Testis (tissue), 2 donors: ENCODE data around the gene ABCG1.

Source experiments
- CTCF ChIP-seq, 3 experiments: fragments of 450-650 bp in 2 of 3; fragments of 200-600 bp in 1 of 3; sonication (generic) in 1 of 3; IDR thresholded peaks; one replicate each; pipeline ENCODE4 v1.5.1; 2016 to 2019; ENCODE audit warnings: antibody characterized with exemption in 3 of 3, mild to moderate bottlenecking in 2 of 3, moderate library complexity in 1 of 3
- POLR2A ChIP-seq: fragments of 450-650 bp; IDR thresholded peaks from one replicate; pipeline ENCODE4 v1.6.1; 2017; ENCODE audit warnings: antibody characterized with exemption, mild to moderate bottlenecking, moderate library complexity

DNA sequence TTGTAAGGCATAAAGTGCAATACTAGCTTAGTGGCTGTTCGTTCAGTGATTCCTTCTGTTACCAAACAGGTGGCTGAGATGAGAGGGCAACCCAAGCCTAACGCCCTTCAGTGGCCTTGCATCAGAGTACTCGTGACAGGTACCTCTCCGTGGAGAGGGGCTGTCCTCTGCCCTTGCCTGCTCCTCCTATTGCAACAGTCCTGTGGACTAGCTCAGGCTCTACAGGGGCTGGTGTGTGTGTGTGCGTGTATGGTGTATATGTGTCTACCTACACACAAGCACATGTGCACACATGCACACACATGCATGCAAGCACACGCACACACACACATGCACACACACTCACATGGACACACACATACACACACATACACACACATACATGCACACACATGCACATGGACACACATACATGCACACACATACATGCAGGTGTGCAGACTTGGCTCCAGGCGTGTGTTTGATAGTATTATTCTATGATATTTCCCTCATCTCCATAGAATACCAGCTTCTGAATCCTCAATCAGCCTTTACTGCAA is 81.2 kb downstream of the ABCG1 start:
- TF ChIP-seq CTCF (IDR thresholded peaks at IDR 0.05) (no peak), POLR2A (no peak)
